ENCODE data around the gene RTL1. TPM values are rescaled to one million over a fixed set of nuclear protein-coding genes. Genes with fewer than 3 reads are reported as not detected.

RTL1 gene
- polyA plus RNA-seq, 1 of the 3 experiments (the other 2 are of a cell fraction) = 0.07 TPM

DNA sequence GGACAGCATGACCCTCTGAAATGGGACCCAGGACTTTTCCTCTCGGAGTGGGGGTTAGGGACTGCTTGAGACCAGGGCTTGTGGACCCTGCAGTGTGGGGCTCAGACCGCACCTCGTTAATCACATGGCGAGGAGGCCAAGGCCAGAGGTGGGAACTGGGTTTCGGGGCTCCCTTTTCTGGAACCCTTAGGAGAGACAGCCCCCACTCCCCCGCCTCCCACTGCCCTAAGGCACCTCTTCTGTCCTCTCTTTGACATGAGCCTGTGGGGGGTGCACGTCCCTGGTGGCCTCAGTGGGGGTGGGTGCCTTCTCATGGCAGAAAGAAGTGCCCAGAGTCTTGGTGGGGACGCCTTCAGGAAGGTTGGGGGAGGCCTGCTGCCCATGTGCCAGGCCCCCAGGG, 24.3 kb downstream of the RTL1 start:
- Histone ChIP-seq H3K79me2 (ENCODE audit: insufficient read depth) (no peaks in the 10 kb centered on the region), H4K20me1 (ENCODE audit: insufficient read depth) (no peaks in the 10 kb centered on the region)
- TF ChIP-seq TEAD4 (IDR thresholded peaks at IDR 0.05; ENCODE audit: borderline replicate concordance, insufficient read depth) = no peak
- TF ChIP-seq, protein P1, sequence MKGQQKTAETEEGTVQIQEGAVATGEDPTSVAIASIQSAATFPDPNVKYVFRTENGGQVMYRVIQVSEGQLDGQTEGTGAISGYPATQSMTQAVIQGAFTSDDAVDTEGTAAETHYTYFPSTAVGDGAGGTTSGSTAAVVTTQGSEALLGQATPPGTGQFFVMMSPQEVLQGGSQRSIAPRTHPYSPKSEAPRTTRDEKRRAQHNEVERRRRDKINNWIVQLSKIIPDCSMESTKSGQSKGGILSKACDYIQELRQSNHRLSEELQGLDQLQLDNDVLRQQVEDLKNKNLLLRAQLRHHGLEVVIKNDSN (IDR thresholded peaks at IDR 0.05; ENCODE audit: borderline replicate concordance, low read depth) = no peak
- TF ChIP-seq NFIC (IDR thresholded peaks at IDR 0.05; ENCODE audit: borderline replicate concordance) = no peak
- no peak for TF ChIP-seq RXRA (IDR thresholded peaks at IDR 0.05; ENCODE audit: borderline replicate concordance, low read depth)
- no peak for TF ChIP-seq TAF1 (IDR thresholded peaks at IDR 0.05; ENCODE audit: borderline replicate concordance, low read depth, low read length)
- no peak for TF ChIP-seq POLR2AphosphoS5 (IDR thresholded peaks at IDR 0.05; ENCODE audit: low read depth, low read length)
- no peak for TF ChIP-seq EP300 (IDR thresholded peaks at IDR 0.05; ENCODE audit: borderline replicate concordance in 1 of 2, low read depth in 1 of 2, low read length in 1 of 2)
- TF ChIP-seq FOXM1 (IDR thresholded peaks at IDR 0.05; ENCODE audit: low read depth) = no peak
- TF ChIP-seq, protein P2, sequence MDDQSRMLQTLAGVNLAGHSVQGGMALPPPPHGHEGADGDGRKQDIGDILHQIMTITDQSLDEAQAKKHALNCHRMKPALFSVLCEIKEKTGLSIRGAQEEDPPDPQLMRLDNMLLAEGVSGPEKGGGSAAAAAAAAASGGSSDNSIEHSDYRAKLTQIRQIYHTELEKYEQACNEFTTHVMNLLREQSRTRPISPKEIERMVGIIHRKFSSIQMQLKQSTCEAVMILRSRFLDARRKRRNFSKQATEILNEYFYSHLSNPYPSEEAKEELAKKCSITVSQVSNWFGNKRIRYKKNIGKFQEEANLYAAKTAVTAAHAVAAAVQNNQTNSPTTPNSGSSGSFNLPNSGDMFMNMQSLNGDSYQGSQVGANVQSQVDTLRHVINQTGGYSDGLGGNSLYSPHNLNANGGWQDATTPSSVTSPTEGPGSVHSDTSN (IDR thresholded peaks at IDR 0.05) = no peak
- TF ChIP-seq RFX5 (IDR thresholded peaks at IDR 0.05; ENCODE audit: low read length) = no peak
- TF ChIP-seq, protein P3, sequence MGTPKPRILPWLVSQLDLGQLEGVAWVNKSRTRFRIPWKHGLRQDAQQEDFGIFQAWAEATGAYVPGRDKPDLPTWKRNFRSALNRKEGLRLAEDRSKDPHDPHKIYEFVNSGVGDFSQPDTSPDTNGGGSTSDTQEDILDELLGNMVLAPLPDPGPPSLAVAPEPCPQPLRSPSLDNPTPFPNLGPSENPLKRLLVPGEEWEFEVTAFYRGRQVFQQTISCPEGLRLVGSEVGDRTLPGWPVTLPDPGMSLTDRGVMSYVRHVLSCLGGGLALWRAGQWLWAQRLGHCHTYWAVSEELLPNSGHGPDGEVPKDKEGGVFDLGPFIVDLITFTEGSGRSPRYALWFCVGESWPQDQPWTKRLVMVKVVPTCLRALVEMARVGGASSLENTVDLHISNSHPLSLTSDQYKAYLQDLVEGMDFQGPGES (IDR thresholded peaks at IDR 0.05; ENCODE audit: low read depth, low read length) = no peak
- no peak for TF ChIP-seq GATA2 (CRISPR knock-in tag; IDR thresholded peaks at IDR 0.05)
- no peak for TF ChIP-seq FOXJ3 (CRISPR knock-in tag; IDR thresholded peaks at IDR 0.05)
- no peak for TF ChIP-seq ELF1 (IDR thresholded peaks at IDR 0.05)
- TF ChIP-seq EZH2phosphoT487 (IDR thresholded peaks at IDR 0.05; ENCODE audit: borderline replicate concordance, low read depth) = no peak
- TF ChIP-seq MEF2A (IDR thresholded peaks at IDR 0.05; ENCODE audit: borderline replicate concordance, low read depth) = no peak
- no peak for TF ChIP-seq RAD21 (IDR thresholded peaks at IDR 0.05; ENCODE audit: low read length)
- TF ChIP-seq RCOR1 (IDR thresholded peaks at IDR 0.05; ENCODE audit: low read length) = no peak

More for the DNA sequence above, 24.3 kb downstream of the RTL1 start:
- CTCF ChIA-PET = interaction anchor here (0.7 kb wide), 1 partner anchor 14 kb away, joined by 5 read pairs; no protein-coding TSS in a partner anchor
- POLR2A ChIA-PET = no interaction called here
- Histone ChIP-seq H3K4me3 (ENCODE audit: low read depth in 2 of 2, low read length in 1 of 2) (no peak overlapping the region), H2AFZ (ENCODE audit: low read depth) (no peak overlapping the region), H3K27me3 (ENCODE audit: insufficient read depth) (no peaks in the 10 kb centered on the region), H3K27ac (ENCODE audit: low read depth in 2 of 2, low read length in 1 of 2) (no peak overlapping the region; a peak in 1 of 4 replicates), H3K9me3 (no peaks in the 10 kb centered on the region), H3K4me1 (ENCODE audit: control insufficient read depth in 1 of 2, insufficient read depth in 2 of 2, low read depth in 1 of 2, low read length in 1 of 2) (peaks cover 0 to 28% of the 10 kb centered on the region in 2 experiments; a peak in 1 of 4 replicates), H3K4me2 (no peak overlapping the region), H3F3A (replicated peaks; ENCODE audit: insufficient read depth) (no peaks in the 10 kb centered on the region), H3K9ac (no peak overlapping the region), H3K9me2 (no peaks in the 10 kb centered on the region), H3K36me3 (replicated peaks in 1 of 2; ENCODE audit: control insufficient read depth in 1 of 2, insufficient read depth in 2 of 2, low read length in 1 of 2) (no peaks in the 10 kb centered on the region)
- WGBS (ENCODE audit: low lambda C conversion rate) = 74% methylated on average over 4 of the region's 8 CpGs
- no peak for DNase-seq
